Natural killer cell treated with Interleukin-12 subunit alpha and Interleukin-12 subunit beta and Interleukin-15 and Interleukin-18, amount 100 ng/mL, for 72 hours (primary cell): ENCODE measurements around the gene MEIS1. TPM values are rescaled to one million over a fixed set of nuclear protein-coding genes. Genes with fewer than 3 reads are reported as not detected.

Experiments used
- ATAC-seq, 2 donors: fragments of 150-1000 bp; cut with Tn5 transposase in 1 of 2; sonication (Bioruptor Pico), chemical (Tn5 transposase) in 1 of 2; 2 replicates each; pipeline ENCODE4 v1.10.0; 2021
- DNase-seq: peaks from one replicate; pipeline ENCODE4 v3.0.0; 2022; ENCODE audit warnings: low spot score
- H3K27ac Mint-ChIP-seq, 2 donors: 1 replicate in 1 of 2; 2 replicates in 1 of 2; pipeline ENCODE4 v1.8.0; 2022; ENCODE audit warnings: mixed read lengths in 2 of 2, mild to moderate bottlenecking in 1 of 2, moderate library complexity in 1 of 2
- H3K27me3 Mint-ChIP-seq, 2 donors: 1 replicate in 1 of 2; 2 replicates in 1 of 2; pipeline ENCODE4 v1.8.0; 2022; ENCODE audit warnings: mixed read lengths in 2 of 2
- H3K36me3 Mint-ChIP-seq: one replicate; pipeline ENCODE4 v1.8.0; 2022; ENCODE audit warnings: mixed read lengths
- H3K4me1 Mint-ChIP-seq, 2 donors: 1 replicate in 1 of 2; 2 replicates in 1 of 2; pipeline ENCODE4 v1.8.0; 2022; ENCODE audit warnings: low read depth in 2 of 2, mixed read lengths in 2 of 2, mild to moderate bottlenecking in 1 of 2
- H3K4me3 Mint-ChIP-seq: one replicate; pipeline ENCODE4 v1.8.0; 2022; ENCODE audit warnings: mixed read lengths
- H3K9me3 Mint-ChIP-seq: 2 replicates; pipeline ENCODE4 v1.8.0; 2022; ENCODE audit warnings: mixed read lengths
- total RNA-seq, 2 donors: library from RNA; stranded (reverse); gene quantifications; one replicate each; pipeline ENCODE4 v1.2.3, GENCODE V29; 2022

The MEIS1 gene
- total RNA-seq, 2 donors from 2014 or later: 0.53 to 3.6 TPM

- Mint-ChIP-seq H3K27ac (no peak overlapping the region), H3K9me3 (no peaks in the 10 kb centered on the region), H3K4me3 (no peak overlapping the region), H3K4me1 (no peaks in the 10 kb centered on the region), H3K27me3 (peaks cover 0 to 3% of the 10 kb centered on the region in 2 donors), H3K36me3 (no peaks in the 10 kb centered on the region)
- ATAC-seq (no peak), DNase-seq (no peak)
Observed at GRCh38 chr2:66526180-66526579, 91.3 kb downstream of the MEIS1 start.

GRCh38 chr2:66528974-66529724 lies 94.2 kb downstream of the MEIS1 start:
- Mint-ChIP-seq H3K27ac (no peak overlapping the region), H3K27me3 (no peaks in the 10 kb centered on the region), H3K4me3 (no peak overlapping the region), H3K9me3 (no peaks in the 10 kb centered on the region), H3K36me3 (no peaks in the 10 kb centered on the region), H3K4me1 (no peaks in the 10 kb centered on the region)
- no peak for DNase-seq
- ATAC-seq: no peak

GRCh38 chr2:66530651-66531050 lies 95.7 kb downstream of the MEIS1 start:
- H3K4me3 Mint-ChIP-seq: no peak overlapping the region
- H3K27me3 Mint-ChIP-seq: no peaks in the 10 kb centered on the region
- no peaks in the 10 kb centered on the region for H3K4me1 Mint-ChIP-seq

GRCh38 chr2:66531155-66531554 lies 96.2 kb downstream of the MEIS1 start:
- H3K4me3 Mint-ChIP-seq: no peak overlapping the region
- H3K27ac Mint-ChIP-seq: no peak overlapping the region
- no peaks in the 10 kb centered on the region for H3K4me1 Mint-ChIP-seq
- no peaks in the 10 kb centered on the region for H3K9me3 Mint-ChIP-seq
- no peaks in the 10 kb centered on the region for H3K27me3 Mint-ChIP-seq
- no peak for DNase-seq
- H3K36me3 Mint-ChIP-seq: no peaks in the 10 kb centered on the region
- ATAC-seq: no peak

More at GRCh38 chr2:66530651-66531050, 95.7 kb downstream of the MEIS1 start:
- Mint-ChIP-seq H3K27ac (no peak overlapping the region), H3K9me3 (no peaks in the 10 kb centered on the region), H3K36me3 (no peaks in the 10 kb centered on the region)
- DNase-seq (no peak), ATAC-seq (no peak)

- H3K9me3 Mint-ChIP-seq: no peaks in the 10 kb centered on the region
- ATAC-seq: no peak
- H3K27ac Mint-ChIP-seq: no peak overlapping the region
- no peaks in the 10 kb centered on the region for H3K27me3 Mint-ChIP-seq
- no peaks in the 10 kb centered on the region for H3K36me3 Mint-ChIP-seq
- H3K4me3 Mint-ChIP-seq: no peak overlapping the region
- DNase-seq: no peak
- H3K4me1 Mint-ChIP-seq: no peaks in the 10 kb centered on the region
Observed at GRCh38 chr2:66531567-66531966, 96.6 kb downstream of the MEIS1 start.

GRCh38 chr2:66532972-66533868 lies 98.3 kb downstream of the MEIS1 start:
- DNase-seq (no peak), ATAC-seq (no peak)
- Mint-ChIP-seq H3K9me3 (no peaks in the 10 kb centered on the region), H3K27me3 (no peaks in the 10 kb centered on the region), H3K36me3 (no peaks in the 10 kb centered on the region), H3K4me3 (no peak overlapping the region), H3K27ac (no peak overlapping the region), H3K4me1 (no peaks in the 10 kb centered on the region)

- H3K4me3 Mint-ChIP-seq: no peak overlapping the region
Observed at GRCh38 chr2:66534461-66534860, 99.5 kb downstream of the MEIS1 start.

GRCh38 chr2:66535574-66536289 lies 100.8 kb downstream of the MEIS1 start:
- Mint-ChIP-seq H3K36me3 (no peaks in the 10 kb centered on the region), H3K4me1 (no peaks in the 10 kb centered on the region), H3K27me3 (no peaks in the 10 kb centered on the region), H3K27ac (no peak overlapping the region), H3K4me3 (no peak overlapping the region), H3K9me3 (no peaks in the 10 kb centered on the region)
- DNase-seq (no peak), ATAC-seq (no peak)

More at GRCh38 chr2:66534461-66534860, 99.5 kb downstream of the MEIS1 start:
- no peaks in the 10 kb centered on the region for H3K36me3 Mint-ChIP-seq
- DNase-seq: no peak
- no peak for ATAC-seq
- H3K27me3 Mint-ChIP-seq: no peaks in the 10 kb centered on the region
- no peak overlapping the region for H3K27ac Mint-ChIP-seq
- no peaks in the 10 kb centered on the region for H3K4me1 Mint-ChIP-seq
- no peaks in the 10 kb centered on the region for H3K9me3 Mint-ChIP-seq

GRCh38 chr2:66536290-66536673 lies 101.4 kb downstream of the MEIS1 start:
- H3K27ac Mint-ChIP-seq: no peak overlapping the region

GRCh38 chr2:66536997-66537396 lies 102.1 kb downstream of the MEIS1 start:
- no peak for DNase-seq
- Mint-ChIP-seq H3K9me3 (no peaks in the 10 kb centered on the region), H3K27ac (no peak overlapping the region), H3K4me1 (no peaks in the 10 kb centered on the region), H3K4me3 (no peak overlapping the region), H3K27me3 (no peaks in the 10 kb centered on the region), H3K36me3 (no peaks in the 10 kb centered on the region)
- no peak for ATAC-seq

More at GRCh38 chr2:66536290-66536673, 101.4 kb downstream of the MEIS1 start:
- Mint-ChIP-seq H3K27me3 (no peaks in the 10 kb centered on the region), H3K36me3 (no peaks in the 10 kb centered on the region), H3K9me3 (no peaks in the 10 kb centered on the region), H3K4me3 (no peak overlapping the region), H3K4me1 (no peaks in the 10 kb centered on the region)
- no peak for ATAC-seq
- DNase-seq: no peak

- no peak for ATAC-seq
- Mint-ChIP-seq H3K4me1 (no peaks in the 10 kb centered on the region), H3K9me3 (no peaks in the 10 kb centered on the region), H3K36me3 (no peaks in the 10 kb centered on the region), H3K27ac (no peak overlapping the region), H3K4me3 (no peak overlapping the region), H3K27me3 (peaks cover 0 to 3% of the 10 kb centered on the region in 2 donors)
- DNase-seq: no peak
Observed at GRCh38 chr2:66538291-66538690, 103.4 kb downstream of the MEIS1 start.

GRCh38 chr2:66539452-66539851 lies 104.5 kb downstream of the MEIS1 start:
- Mint-ChIP-seq H3K9me3 (no peaks in the 10 kb centered on the region), H3K27ac (no peak overlapping the region), H3K4me3 (no peak overlapping the region), H3K27me3 (peaks cover 0 to 3% of the 10 kb centered on the region in 2 donors), H3K4me1 (no peaks in the 10 kb centered on the region), H3K36me3 (no peaks in the 10 kb centered on the region)
- ATAC-seq: no peak
- no peak for DNase-seq

GRCh38 chr2:66541646-66542045 lies 106.7 kb downstream of the MEIS1 start:
- H3K4me1 Mint-ChIP-seq: no peaks in the 10 kb centered on the region
- H3K27me3 Mint-ChIP-seq: peaks cover 0 to 5% of the 10 kb centered on the region in 2 donors
- ATAC-seq (no peak), DNase-seq (no peak)
- H3K4me3 Mint-ChIP-seq: no peak overlapping the region
- no peaks in the 10 kb centered on the region for H3K9me3 Mint-ChIP-seq
- H3K27ac Mint-ChIP-seq: no peak overlapping the region
- H3K36me3 Mint-ChIP-seq: no peaks in the 10 kb centered on the region
